ENCODE results near the gene RABGAP1.

The RABGAP1 gene

GRCh38 chr9:123087359-123087888 is 146.6 kb downstream of the RABGAP1 start:
- no peak for DNase-seq

- no peak for DNase-seq
Measured at GRCh38 chr9:123089040-123089439, 148.2 kb downstream of the RABGAP1 start.

GRCh38 chr9:123089790-123090189 is 149.0 kb downstream of the RABGAP1 start:
- DNase-seq = no peak

- DNase-seq = no peak
Measured at GRCh38 chr9:123090198-123090896, 149.5 kb downstream of the RABGAP1 start.

- DNase-seq = no peak
Measured at GRCh38 chr9:123090956-123091355, 150.1 kb downstream of the RABGAP1 start.

- no peak for DNase-seq
Measured at GRCh38 chr9:123091459-123091858, 150.6 kb downstream of the RABGAP1 start.

GRCh38 chr9:123093141-123093540 is 152.3 kb downstream of the RABGAP1 start:
- DNase-seq = no peak

- no peak for DNase-seq
Measured at GRCh38 chr9:123096987-123097386, 156.2 kb downstream of the RABGAP1 start.

GRCh38 chr9:123097430-123098095 is 156.7 kb downstream of the RABGAP1 start:
- no peak for DNase-seq

GRCh38 chr9:123098096-123098459 is 157.3 kb downstream of the RABGAP1 start:
- no peak for DNase-seq

GRCh38 chr9:123099042-123099441 is 158.2 kb downstream of the RABGAP1 start:
- DNase-seq = no peak

GRCh38 chr9:123099548-123099947 is 158.7 kb downstream of the RABGAP1 start:
- no peak for DNase-seq

- DNase-seq = no peak
Measured at GRCh38 chr9:123102375-123103113, 161.7 kb downstream of the RABGAP1 start.

- DNase-seq = no peak
Measured at GRCh38 chr9:123104807-123105206, 164.0 kb downstream of the RABGAP1 start.

- no peak for DNase-seq
Measured at GRCh38 chr9:123105490-123105889, 164.7 kb downstream of the RABGAP1 start.

GRCh38 chr9:123107639-123108285 is 166.9 kb downstream of the RABGAP1 start:
- no peak for DNase-seq

- DNase-seq = no peak
Measured at GRCh38 chr9:123108976-123109375, 168.2 kb downstream of the RABGAP1 start.

- no peak for DNase-seq
Measured at GRCh38 chr9:123109540-123110279, 168.9 kb downstream of the RABGAP1 start.

GRCh38 chr9:123111427-123112014 is 170.7 kb downstream of the RABGAP1 start:
- no peak for DNase-seq

GRCh38 chr9:123112015-123112975 is 171.5 kb downstream of the RABGAP1 start:
- no peak for DNase-seq

GRCh38 chr9:123113185-123113584 is 172.4 kb downstream of the RABGAP1 start:
- DNase-seq = no peak

All from stimulated activated CD4-positive, alpha-beta T cell treated with anti-CD3 and anti-CD28 coated beads, Interleukin-1b, Interleukin-23, amount 100 ng/mL, for 48 hours (primary cell).